HG02870 (cell line): ENCODE data around the gene TBCCD1.
"Not testable (repeated sequence)": the region's sequence is repeated elsewhere in the genome, so short reads cannot be mapped to it uniquely, and the experiment has no call there.

Experiments used
- ATAC-seq: cut with Tn5 transposase; IDR thresholded peaks from one replicate; pipeline ENCODE4 v1.9.1; 2021; ENCODE audit warnings: mild to moderate bottlenecking, moderate library complexity; ENCODE audit not compliant: unreplicated experiment

The TBCCD1 gene

GRCh38 chr3:186520957-186521842 is 45.9 kb downstream of the TBCCD1 start:
- peak; percentile 69 for ATAC-seq

GRCh38 chr3:186520431-186520830 is 46.7 kb downstream of the TBCCD1 start:
- ATAC-seq = no peak

- no peak for ATAC-seq
Observed at GRCh38 chr3:186519021-186519658, 48.0 kb downstream of the TBCCD1 start.

GRCh38 chr3:186517218-186517617 is 49.9 kb downstream of the TBCCD1 start:
- no peak for ATAC-seq

GRCh38 chr3:186516646-186517045 is 50.5 kb downstream of the TBCCD1 start:
- no peak for ATAC-seq

GRCh38 chr3:186515125-186515524 is 52.0 kb downstream of the TBCCD1 start:
- ATAC-seq = no peak

DNA sequence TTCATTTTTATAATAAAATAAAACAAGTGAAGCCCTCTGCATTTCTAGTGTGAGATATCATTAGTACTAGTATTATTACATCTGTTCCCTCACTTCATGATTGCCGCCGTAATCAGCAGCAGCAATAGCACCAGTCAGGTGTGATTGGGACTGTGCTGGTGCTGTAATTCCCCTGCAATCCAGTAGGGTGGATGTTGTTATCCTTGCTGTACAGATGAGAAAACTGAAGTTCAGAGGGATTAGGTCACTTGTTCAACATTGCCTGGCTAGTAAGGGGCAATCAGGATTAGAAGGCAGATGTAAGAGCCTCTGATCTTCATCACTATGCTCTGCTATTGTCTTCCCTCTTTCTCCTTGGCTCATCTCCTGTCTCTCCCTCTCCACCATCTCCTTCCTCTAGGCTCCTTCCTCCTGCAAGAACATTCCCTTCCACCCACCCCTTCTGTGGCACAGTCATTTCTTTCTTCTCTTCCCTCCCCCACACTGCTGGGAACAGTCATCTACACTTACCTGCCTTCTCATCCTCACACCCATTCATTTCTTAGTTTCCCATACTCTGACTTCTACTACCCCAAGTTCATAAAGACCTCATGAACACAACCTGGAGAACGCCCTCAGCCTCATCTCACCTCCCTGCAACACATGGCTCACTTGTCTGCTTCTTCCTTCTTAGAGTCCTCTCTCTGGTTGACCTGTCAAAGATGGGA is 52.7 kb downstream of the TBCCD1 start:
- ATAC-seq = no peak

DNA sequence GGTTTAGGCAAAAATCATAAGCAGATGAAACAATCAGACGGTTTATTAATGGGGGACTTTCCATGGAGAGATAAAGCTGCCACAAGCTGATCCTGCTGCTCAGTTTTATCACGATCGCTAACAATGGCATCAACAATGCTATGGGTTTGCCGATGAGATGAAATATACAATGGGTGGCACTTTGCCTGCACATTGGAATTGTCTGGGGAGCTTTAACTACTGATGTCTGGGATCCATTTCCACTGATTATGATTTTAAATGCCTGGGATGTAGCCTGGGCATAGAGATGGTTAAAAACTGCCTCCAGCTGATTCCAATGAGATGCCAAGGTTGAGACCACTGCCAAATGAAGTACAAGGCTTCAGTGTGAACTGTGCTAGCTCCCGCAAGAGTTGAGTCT is 53.8 kb downstream of the TBCCD1 start:
- ATAC-seq = no peak

- ATAC-seq = no peak
Observed at GRCh38 chr3:186512570-186513302, 54.4 kb downstream of the TBCCD1 start.

DNA sequence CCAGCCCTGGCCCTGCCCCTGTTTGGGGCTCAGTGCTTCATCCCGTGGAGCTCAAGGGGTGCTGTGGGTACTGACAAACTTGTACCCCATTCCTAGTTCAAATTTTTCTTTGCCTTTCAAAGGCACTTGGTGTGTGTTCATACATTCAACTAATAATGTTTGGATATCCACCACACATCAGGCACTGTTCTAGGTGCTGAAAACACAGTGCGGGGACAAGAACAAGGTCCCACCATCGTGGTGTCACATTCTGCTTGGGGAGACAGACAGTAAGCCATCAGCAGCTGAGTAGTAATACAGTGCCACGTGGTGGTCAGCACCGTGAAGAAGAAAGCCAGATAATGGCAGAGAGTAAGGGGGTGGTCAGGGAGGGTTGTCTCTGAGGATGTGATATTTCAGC is 55.4 kb downstream of the TBCCD1 start:
- no peak for ATAC-seq

GRCh38 chr3:186511245-186511644 is 55.9 kb downstream of the TBCCD1 start:
- peak; percentile 84 for ATAC-seq

DNA sequence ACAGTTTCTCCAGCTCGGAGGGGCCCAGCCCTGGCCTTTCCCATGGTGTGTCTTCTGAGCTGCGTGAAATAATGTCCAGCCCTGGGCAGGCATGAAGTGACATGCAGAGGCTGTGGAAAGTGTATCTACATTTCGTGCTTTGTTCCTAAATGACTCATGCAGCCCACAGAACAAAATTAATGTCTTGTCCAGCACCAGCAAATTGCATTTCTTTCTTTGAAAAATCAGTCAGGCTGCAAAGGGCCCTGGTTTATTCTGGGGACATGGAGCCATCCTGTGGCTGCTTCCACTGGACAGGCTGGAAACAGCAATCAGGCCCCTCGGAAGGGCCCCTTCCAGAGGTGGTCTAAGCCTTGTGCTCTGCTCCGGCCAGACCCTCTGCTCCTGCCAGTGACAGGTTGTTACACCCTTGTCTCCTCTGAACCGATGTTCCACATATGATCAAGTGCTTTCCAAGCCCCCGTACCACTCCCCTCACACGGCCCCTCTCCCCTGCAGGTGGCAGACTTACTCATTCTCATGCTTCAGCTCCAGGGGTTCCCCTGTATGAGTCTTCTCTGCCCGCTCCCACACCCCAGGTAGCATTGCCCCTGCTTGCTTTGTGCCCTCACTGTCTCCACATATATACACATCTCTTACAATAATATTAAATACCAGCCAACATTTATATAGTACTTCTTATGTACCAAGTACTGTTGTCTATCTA is 56.6 kb downstream of the TBCCD1 start:
- ATAC-seq = peak; percentile 27

DNA sequence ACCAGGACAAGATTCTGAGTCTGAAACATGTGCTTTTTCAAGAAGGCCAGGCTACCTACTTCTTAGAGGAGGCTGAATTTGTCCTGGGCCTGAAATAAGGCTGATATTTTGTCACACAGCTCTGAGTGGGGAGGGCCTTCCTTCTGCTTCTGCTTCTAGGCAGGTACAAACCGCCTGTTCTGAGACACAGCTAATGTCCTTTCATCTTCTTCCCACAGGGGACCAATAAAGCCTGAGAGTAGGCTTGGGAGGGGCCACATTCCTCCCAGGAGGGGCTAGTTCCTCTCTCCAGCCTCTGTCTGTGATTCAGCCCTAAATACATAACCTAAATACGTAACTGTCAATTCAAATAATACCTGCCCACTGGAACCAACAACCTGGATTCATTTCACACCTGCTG is 57.7 kb downstream of the TBCCD1 start:
- no peak for ATAC-seq

- ATAC-seq = no peak
Observed at GRCh38 chr3:186506857-186507256, 60.3 kb downstream of the TBCCD1 start.

DNA sequence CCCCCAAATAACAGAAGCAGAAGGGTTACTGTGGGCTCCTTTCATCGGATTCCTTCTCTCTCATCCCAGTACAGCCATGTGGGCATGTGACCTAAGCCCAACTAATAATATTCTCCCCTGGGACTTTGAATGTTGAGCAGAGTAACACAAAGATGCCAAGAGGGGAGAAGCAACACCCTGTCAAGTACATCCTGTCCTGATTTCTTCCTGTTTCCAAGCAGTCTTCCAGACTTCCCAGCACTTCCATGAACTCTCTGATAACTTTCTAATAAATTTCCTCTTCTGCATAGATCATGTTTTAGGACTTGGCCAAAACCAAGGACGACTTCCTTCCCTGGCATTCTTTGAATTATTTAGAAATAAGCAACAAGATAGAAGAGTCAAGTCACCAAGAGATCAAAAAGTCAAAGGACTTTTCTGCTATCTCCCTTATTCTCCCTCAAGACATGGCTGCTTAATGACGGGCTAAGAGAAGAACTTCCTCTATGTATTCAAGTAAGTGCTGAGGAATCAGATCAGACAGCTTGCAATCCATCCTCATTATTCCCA is 60.9 kb downstream of the TBCCD1 start:
- no peak for ATAC-seq

- ATAC-seq = no peak
Observed at GRCh38 chr3:186502966-186503712, 64.0 kb downstream of the TBCCD1 start.

- no peak for ATAC-seq
Observed at GRCh38 chr3:186502138-186502948, 64.8 kb downstream of the TBCCD1 start.

DNA sequence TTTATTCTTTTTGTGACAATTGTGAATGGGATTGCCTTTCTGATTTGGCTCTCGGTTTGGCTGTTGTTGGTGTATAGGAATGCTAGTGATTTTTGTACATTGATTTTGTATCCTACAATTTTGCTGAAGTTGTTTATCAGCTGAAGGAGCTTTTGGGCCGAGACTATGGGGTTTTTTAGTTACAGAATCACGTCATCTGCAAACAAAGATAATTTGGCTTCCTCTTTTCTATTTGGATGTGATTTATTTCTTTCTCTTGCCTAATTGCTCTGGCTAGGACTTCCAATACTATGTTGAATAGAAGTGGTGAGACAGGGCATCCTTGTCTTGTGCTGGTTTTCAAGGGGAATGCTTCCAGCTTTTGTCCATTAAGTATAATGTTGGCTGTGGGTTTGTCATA is 67.2 kb downstream of the TBCCD1 start:
- not testable (repeated sequence) for ATAC-seq

- not testable (repeated sequence) for ATAC-seq
Observed at GRCh38 chr3:186498022-186498421, 69.1 kb downstream of the TBCCD1 start.
